NCI-H1930 (cell line): ENCODE measurements around the gene CCNY.

Source experiments
- DNase-seq, 2 experiments: peaks; one replicate each; lab custom pipeline; 2025; lab: John Stamatoyannopoulos, UW

CCNY gene

DNA sequence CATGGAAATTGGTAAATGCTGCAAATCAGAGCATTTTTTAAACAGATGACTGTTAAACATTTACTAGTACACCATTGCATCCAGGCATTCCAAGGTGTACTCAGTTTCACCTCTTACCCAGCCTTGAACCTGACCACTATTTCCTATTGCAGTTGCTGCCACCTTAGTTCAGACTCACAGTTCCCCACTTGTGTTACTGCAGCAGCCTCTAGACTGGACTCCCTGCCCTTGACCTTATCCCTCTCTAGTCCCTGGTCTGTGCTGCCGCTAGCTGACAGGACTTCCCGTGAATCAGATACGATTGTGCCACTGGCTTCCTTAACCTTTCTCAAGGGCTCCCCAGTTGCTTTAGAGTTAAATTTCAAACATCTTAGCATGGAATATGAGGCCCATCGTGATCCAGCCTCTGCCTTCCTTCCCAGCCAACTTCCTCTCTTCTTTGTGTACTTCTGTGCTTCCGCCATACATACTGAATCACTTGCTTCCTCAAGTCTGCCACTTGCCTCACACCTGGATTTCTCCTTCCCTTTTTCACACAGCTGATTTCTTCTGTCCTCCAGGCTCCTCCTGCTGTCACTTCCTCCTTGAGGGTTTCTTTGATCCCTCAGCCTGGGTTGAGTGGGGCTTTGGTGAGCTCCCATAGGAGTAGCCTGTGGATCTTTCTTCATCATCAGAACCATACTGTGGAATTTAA lies 150.1 kb downstream of the CCNY start:
- DNase-seq: no peak

- no peak for DNase-seq
Observed at GRCh38 chr10:35487336-35488034, 151.2 kb downstream of the CCNY start.

- no peak for DNase-seq
Observed at GRCh38 chr10:35488228-35488627, 151.9 kb downstream of the CCNY start.

DNA sequence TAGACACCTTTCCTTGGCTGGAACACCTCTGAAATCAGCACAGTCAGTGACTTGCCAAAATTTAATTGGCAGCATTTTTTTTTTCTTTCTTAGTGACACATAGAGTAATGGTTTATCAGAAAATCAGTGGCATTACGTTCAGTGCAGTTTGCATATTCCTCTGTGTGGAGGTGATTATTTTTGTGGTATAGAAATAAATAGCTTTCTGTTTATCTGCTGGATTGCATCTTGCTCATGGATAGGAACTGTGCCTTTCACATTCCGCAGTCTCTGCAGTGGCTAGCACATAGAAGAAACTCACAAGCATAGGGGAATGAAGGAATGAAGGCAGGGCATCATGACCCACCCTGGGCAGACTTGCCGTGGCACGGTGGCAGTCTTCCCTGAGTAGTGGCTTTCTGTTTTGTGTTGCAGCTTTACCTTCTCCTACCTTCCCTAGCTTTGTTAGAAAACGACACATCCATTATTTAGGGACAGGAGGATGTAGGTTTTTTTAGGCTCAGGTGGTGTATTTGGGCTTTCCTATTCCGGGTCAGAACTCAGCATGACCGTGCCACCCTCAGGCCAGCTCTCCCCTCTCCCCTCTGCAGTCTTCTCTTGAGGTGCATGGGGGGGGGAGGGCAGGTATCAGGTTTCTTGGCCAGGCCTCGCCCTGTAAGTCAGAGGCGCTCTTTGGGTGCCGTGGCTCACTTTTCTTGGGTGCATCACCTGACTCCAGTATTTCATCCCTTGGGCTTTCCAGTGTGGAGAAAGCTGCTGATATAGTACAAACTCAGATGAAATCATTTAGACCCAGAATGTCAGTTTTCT lies 156.3 kb downstream of the CCNY start:
- no peak for DNase-seq

- no peak for DNase-seq
Observed at GRCh38 chr10:35493196-35494118, 157.1 kb downstream of the CCNY start.

- DNase-seq: no peak
Observed at GRCh38 chr10:35495521-35496119, 159.3 kb downstream of the CCNY start.

GRCh38 chr10:35497909-35498308 lies 161.6 kb downstream of the CCNY start:
- DNase-seq: no peak

DNA sequence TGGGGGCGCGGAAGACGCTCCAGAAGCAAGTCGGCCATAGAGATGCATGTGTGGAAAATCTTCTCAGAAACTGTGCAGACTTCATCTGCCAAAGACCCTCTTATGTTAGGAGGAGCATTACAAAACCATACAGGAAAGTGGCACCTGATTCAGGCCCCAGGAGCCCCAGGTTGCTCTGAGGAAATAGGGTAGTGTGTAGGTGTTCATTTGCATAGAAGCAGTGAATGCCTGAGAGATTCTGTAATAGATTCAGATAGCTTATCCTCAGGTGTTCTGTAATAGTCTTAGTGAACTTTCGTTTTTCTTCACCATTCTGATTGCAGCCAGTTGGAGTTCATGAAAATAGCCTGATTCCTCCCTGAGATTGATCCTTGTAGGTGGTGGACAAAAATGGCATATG lies 162.4 kb downstream of the CCNY start:
- no peak for DNase-seq

- DNase-seq: no peak
Observed at GRCh38 chr10:35501923-35502322, 165.6 kb downstream of the CCNY start.

DNA sequence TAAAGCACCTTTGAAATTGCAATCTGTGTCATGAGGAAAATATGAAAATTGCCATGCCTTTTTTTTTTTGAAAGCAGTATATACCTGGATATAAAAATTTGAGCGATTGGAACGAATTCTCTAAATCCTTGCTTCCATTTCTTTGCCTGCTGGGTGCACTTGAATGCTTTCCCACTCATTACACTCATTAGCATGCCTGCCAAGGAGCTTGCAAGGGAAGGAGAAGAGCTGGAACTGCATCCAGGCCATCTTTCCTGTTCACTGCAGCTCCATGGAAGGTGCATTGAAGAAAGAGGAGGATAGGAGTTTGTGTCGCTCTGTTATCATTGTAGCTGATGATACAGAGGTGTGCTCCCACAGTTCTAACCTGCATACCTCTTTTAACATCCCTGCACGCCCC lies 166.4 kb downstream of the CCNY start:
- no peak for DNase-seq

GRCh38 chr10:35503578-35503977 lies 167.3 kb downstream of the CCNY start:
- DNase-seq: no peak

DNA sequence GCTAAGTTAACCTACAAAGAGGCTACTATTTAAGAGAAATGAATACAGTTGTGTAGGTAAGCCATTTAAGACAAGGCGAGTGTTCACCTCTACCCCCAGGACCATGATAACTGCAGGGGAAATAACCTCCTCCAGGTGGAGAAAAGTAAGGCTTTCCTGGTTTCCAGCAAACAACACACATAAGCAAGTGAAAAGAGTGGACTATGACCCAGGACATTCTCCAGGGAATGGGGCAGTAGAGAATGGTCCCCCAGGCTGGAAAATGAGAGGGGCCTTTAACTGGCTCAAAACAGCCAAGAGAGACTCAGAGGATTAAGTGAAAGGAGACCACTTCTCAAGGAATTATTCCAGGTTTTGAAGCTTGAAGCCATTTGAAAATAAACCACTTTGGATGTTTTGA lies 167.8 kb downstream of the CCNY start:
- DNase-seq: no peak

DNA sequence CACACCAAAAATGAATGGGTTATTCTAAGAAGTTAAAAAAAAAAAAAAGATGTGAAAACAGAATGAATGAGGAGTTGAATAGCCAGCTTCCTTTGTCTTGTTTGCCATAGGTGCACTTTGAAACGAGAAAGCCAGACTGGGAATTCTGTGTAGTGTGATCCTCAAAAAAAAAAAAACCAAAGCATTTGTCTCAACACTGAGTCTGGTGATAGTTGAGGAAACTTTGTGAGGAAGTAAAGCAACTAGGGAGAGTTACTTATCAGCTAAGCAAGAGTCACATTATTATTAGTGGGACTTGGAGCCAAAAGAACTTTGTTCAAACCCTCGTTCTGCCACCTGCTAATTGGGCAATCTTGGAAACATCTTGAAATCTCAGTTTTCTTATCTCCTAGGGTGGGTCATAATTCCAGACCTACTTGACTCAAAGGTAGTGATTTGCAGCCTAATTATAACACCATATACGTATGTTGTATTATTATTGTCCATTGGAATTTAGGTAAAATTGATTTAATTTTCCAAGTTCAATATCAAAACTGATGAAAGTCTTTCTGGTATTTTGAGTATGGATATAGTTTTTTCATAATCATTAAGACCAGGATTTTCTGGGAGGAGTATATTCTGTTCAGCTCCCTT lies 169.0 kb downstream of the CCNY start:
- no peak for DNase-seq

DNA sequence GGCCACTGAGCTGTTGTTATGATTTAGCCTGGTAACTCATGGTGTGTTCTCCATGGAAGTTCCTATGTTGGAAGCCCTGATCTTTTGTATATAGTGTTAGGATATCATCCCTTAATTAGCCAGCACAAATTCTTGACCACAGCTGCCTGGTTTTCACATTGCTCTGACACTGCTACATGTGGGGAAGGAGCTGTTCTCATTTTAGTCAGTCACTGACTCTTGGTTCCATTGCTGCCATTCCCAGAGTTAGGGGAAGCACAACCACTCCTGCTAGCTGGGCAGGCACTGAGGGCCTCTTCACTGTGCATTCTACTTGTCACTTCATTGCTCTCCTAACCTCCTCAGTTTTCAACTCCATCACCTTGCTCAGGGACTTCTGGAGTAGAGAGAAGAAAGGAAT lies 170.4 kb downstream of the CCNY start:
- no peak for DNase-seq

DNA sequence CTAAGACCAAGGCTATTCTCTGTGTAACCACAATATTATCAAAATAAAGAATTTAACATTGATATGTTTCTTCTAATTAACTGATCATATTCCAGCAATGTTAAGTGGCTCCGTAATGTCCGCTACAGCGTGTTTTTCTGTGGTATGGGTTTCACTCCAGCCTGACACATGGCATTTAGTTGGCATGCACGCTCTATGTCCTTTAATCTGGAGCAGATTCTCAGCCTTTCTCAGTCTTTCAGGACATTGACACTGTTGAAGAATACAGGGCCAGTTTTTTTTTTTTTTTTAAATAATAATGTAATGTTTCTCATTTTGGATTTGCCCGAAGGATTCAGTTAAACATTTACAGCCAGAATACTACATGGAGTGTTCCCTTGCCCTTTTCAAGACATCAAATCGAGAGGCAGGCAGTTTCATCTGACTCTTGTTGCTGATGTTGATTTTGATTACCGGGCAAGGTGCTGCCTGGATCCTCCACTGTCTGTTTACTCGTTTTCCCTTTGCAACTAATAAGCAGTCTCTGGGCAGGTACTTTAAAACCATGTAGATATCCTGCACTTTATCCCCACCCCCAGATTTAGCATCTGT lies 171.3 kb downstream of the CCNY start:
- DNase-seq: no peak

DNA sequence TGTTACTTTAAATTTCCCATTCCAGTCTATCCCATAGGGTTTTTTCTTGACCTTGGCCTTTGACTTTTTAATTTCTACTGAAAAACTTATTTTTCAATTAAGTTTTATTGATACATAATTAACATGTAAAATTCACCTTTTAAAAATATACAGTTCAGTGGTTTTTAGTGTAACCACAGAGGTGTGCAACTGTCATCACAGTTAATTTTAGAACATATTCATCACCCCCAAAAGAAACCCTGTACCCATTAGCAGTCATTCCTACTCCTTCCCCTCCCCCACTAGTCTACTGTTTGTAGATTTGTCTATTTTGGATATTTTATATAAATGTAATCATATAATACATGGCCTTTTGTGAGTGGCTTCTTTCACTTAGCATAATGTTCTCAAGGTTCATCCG lies 172.3 kb downstream of the CCNY start:
- DNase-seq: no peak

GRCh38 chr10:35510891-35511290 lies 174.6 kb downstream of the CCNY start:
- no peak for DNase-seq

- DNase-seq: no peak
Observed at GRCh38 chr10:35511647-35512046, 175.3 kb downstream of the CCNY start.

- no peak for DNase-seq
Observed at GRCh38 chr10:35516102-35516670, 179.9 kb downstream of the CCNY start.
